Uterus (tissue), 4 donors: ENCODE data around the gene ZNHIT3. TPM values are rescaled to one million over a fixed set of nuclear protein-coding genes. Genes with fewer than 3 reads are reported as not detected.

Experiments
- DNase-seq, 2 donors: peaks; one replicate each; pipeline ENCODE4 v3.0.0-alpha.2; 2019 to 2020
- H3K27ac ChIP-seq, 2 donors: fragments of 200-600 bp; sonication (generic); 1 replicate in 1 of 2; 2 replicates in 1 of 2; pipeline ENCODE4 v1.5.1; 2016 to 2018
- H3K27me3 ChIP-seq, 2 donors: fragments of 200-600 bp; sonication (generic); one replicate each; pipeline ENCODE4 v1.5.1; 2018 to 2019; ENCODE audit warnings: control low read depth in 1 of 2
- H3K36me3 ChIP-seq, 2 donors: fragments of 200-600 bp; sonication (generic); one replicate each; pipeline ENCODE4 v1.5.1; 2019; ENCODE audit warnings: control low read depth in 1 of 2
- H3K4me1 ChIP-seq, 2 donors: fragments of 200-600 bp; sonication (generic); one replicate each; pipeline ENCODE4 v1.5.1; 2018 to 2019; ENCODE audit warnings: control low read depth in 1 of 2
- H3K4me3 ChIP-seq, 2 donors: fragments of 200-600 bp; sonication (generic); 1 replicate in 1 of 2; 2 replicates in 1 of 2; pipeline ENCODE4 v1.5.1; 2018 to 2019; ENCODE audit warnings: mild to moderate bottlenecking in 1 of 2
- H3K9me3 ChIP-seq, 2 donors: fragments of 200-600 bp; sonication (generic); one replicate each; pipeline ENCODE4 v1.5.1; 2019; ENCODE audit warnings: control low read depth in 1 of 2
- CTCF ChIP-seq, 4 experiments: fragments of 200-600 bp in 2 of 4; fragments of 450-650 bp in 2 of 4; sonication (generic) in 2 of 4; IDR thresholded peaks; one replicate each; pipeline ENCODE4 v1.5.1; 2016 to 2019; ENCODE audit warnings: antibody characterized with exemption in 4 of 4, mild to moderate bottlenecking in 2 of 4, moderate library complexity in 1 of 4
- POLR2A ChIP-seq, 2 donors: fragments of 450-650 bp; IDR thresholded peaks; one replicate each; pipeline ENCODE4 v1.6.1; 2016; ENCODE audit warnings: antibody characterized with exemption in 2 of 2, mild to moderate bottlenecking in 1 of 2, moderate library complexity in 1 of 2
- intact Hi-C: fragments of 100-400 bp; cut with DNase I; formaldehyde crosslinking; loops from one replicate; pipeline ENCODE4 v1.15.1; 2023; ENCODE audit warnings: low total_unique reads
- total RNA-seq, 4 donors: library from RNA; depleted of rRNA in 3 of 4; stranded (reverse); fragments of >200 nt in 3 of 4; gene quantifications; one replicate each; pipeline versions ENCODE4 v1.1.0 to v1.2.4, GENCODE V29; 2014 to 2023
- donor health status: DM: yes; HTN: yes; CAD: no.

Gene ZNHIT3
- total RNA-seq, 4 donors from 2014 or later, result 10.0 to 34.5 (median 24.4) TPM

DNA sequence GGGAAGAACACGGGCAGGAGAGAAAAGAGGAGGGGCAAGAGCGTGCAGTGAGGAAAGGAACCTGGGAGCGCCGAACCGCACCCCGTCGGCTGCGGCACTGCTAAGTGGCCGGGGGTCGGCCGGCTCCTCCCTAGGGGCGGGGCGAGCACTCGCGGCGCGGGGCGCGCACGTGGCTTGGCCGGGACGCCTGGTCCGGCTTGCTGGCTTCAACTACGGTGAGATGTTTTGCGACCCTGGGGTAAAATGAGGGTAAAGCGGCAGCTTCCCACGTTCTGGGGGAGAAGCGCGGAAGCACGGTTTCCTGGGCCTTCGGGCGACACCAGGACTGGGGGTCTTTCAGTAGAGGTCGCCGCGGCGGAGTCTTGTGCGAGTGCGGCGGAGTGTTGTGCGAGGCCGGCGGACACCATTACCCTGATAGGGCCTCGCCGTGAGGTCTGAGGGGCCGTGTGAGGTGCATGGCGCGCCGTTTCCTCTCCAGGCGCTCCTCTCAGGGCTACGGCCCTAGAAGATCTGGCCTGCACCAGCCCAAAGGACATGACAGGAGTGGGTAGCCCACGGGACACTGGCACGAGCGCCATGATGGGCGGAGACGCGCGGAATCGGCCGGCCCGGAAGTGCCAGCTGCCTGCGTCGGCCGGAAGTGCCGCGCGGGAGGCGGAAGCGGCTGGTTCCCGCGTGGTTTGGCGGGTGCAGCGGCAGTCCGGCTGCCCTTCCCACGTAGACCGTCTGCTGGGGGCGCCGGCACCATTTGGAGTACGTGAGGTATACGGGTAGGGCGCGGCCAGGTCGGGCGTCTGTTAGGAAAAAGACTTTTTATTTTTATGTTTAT lies 48.6 kb downstream of the ZNHIT3 start, which contains the start of the genes MYO19 and PIGW:
TSS of gene MYO19 (minus strand) at position 29 of the 829 bp plus-strand sequence. CDS start 2,330 bp downstream, outside the sequence.
TSS of gene PIGW (plus strand) at position 148 of the 829 bp plus-strand sequence. CDS start 2,115 bp downstream, outside the sequence.
- no peaks in the 10 kb centered on the region for H3K27me3 ChIP-seq
- H3K9me3 ChIP-seq, result no peaks in the 10 kb centered on the region
- peak in 3 of 4 experiments; percentile 4 to 18 (median 11) for TF ChIP-seq CTCF (IDR thresholded peaks at IDR 0.05)
- TF ChIP-seq POLR2A (IDR thresholded peaks at IDR 0.05), result peak in 1 of 2 donors; percentile 90
- no peaks in the 10 kb centered on the region for H3K36me3 ChIP-seq
- intact Hi-C loops, result no loop called here
- peak; percentile 78 to 88 for DNase-seq
- no peaks in the 10 kb centered on the region for H3K4me1 ChIP-seq
- peak within 1 kb of the TSS; percentile 81 to 94 for H3K27ac ChIP-seq
- H3K4me3 ChIP-seq, result peak within 1 kb of the TSS; percentile 78 to 86

DNA sequence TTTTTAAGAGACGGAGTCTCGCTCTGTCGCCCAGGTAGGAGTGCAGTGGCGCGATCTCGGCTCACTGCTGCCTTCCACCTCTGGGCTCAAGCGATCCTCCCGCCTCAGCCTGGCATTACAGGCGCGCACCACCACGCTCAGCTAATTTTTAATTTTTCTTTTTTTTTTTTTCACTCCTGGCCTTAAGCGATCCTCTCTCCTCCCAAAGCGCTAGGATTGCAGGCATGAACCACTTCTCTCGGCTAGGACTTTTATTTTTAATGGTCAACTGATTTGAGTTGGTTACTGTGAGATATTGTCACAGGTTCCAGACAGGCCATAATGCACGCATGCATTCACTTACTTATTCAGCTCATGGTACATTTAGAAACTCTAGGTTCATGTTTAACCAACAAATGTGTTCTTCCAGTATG lies 49.2 kb downstream of the ZNHIT3 start:
- no peak for DNase-seq
- Histone ChIP-seq H3K9me3 (no peaks in the 10 kb centered on the region), H3K4me3 (peak overlapping the region; percentile 78 to 86), H3K27me3 (no peaks in the 10 kb centered on the region), H3K36me3 (no peaks in the 10 kb centered on the region), H3K4me1 (no peaks in the 10 kb centered on the region), H3K27ac (peak overlapping the region; percentile 81 to 94)
- intact Hi-C loops, result no loop called here
- TF ChIP-seq CTCF (IDR thresholded peaks at IDR 0.05), result no peak
- no peak for TF ChIP-seq POLR2A (IDR thresholded peaks at IDR 0.05)

DNA sequence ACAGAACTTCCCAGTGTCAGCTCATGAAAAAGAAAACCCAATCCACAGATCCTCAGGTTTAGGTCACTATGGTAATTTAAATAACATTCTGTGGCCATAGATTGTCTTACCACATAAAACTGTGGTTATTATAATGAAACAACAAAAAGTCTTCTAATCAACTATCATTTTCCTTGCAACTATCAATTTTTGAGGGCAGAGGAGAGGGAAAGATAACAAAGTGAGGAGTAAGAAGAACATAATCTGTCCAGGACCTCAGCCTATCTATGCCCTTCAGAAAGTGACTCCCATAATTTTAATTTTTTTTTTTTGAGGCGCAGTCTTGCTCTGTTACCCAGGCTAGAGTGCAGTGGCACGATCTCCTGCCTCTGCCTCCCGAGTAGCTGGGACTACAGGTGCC lies 54.2 kb downstream of the ZNHIT3 start:
- Histone ChIP-seq H3K9me3 (no peaks in the 10 kb centered on the region), H3K4me1 (no peaks in the 10 kb centered on the region), H3K27ac (no peak overlapping the region), H3K4me3 (no peak overlapping the region), H3K27me3 (no peaks in the 10 kb centered on the region), H3K36me3 (no peaks in the 10 kb centered on the region)
- DNase-seq, result no peak
- intact Hi-C loops, result no loop called here
- TF ChIP-seq POLR2A (IDR thresholded peaks at IDR 0.05) (no peak), CTCF (IDR thresholded peaks at IDR 0.05) (no peak)

GRCh38 chr17:36542755-36543154 lies 56.3 kb downstream of the ZNHIT3 start:
- intact Hi-C loops, result no loop called here
- Histone ChIP-seq H3K4me1 (peaks cover 6 to 11% of the 10 kb centered on the region in 2 donors), H3K9me3 (no peaks in the 10 kb centered on the region), H3K36me3 (no peaks in the 10 kb centered on the region), H3K27me3 (no peaks in the 10 kb centered on the region), H3K4me3 (no peak overlapping the region), H3K27ac (no peak overlapping the region)
- TF ChIP-seq CTCF (IDR thresholded peaks at IDR 0.05) (no peak), POLR2A (IDR thresholded peaks at IDR 0.05) (no peak)
- no peak for DNase-seq

DNA sequence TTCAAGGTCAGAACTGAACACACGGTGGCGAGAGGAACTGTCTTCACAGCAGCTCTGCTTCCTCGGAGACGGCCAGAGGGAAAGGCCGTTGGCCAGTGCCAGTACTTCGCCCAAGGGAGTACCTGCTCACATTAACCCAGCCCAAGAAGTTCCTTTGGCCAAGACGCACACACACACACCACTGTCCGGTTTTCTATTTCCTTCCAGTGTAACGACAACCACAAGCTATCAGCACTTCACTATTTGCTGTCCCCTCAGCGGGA lies 57.5 kb downstream of the ZNHIT3 start:
- TF ChIP-seq CTCF (IDR thresholded peaks at IDR 0.05), result no peak
- TF ChIP-seq POLR2A (IDR thresholded peaks at IDR 0.05), result no peak
- intact Hi-C loops, result no loop called here
- H3K27me3 ChIP-seq, result no peaks in the 10 kb centered on the region
- no peaks in the 10 kb centered on the region for H3K36me3 ChIP-seq
- peak; percentile 24 to 32 for DNase-seq
- H3K4me3 ChIP-seq, result peak overlapping the region; percentile 90 to 99
- H3K4me1 ChIP-seq, result peaks cover 6 to 11% of the 10 kb centered on the region in 2 donors
- no peaks in the 10 kb centered on the region for H3K9me3 ChIP-seq
- H3K27ac ChIP-seq, result peak overlapping the region; percentile 98 to 100
